MM.1S (cell line): ENCODE measurements around the gene ATP13A3.
"Not testable (repeated sequence)": the region's sequence is repeated elsewhere in the genome, so short reads cannot be mapped to it uniquely, and the experiment has no call there.

Experiments
- DNase-seq: peaks from one replicate; pipeline ENCODE4 v3.0.0-alpha.2; 2015
- H2AFZ ChIP-seq: fragments of 300-600 bp; sonication (generic); 2 replicates; pipeline ENCODE4 v1.6.0; 2016; ENCODE audit warnings: antibody characterized with exemption, low read length
- H3F3A ChIP-seq: fragments of 300-600 bp; sonication (generic); 2 replicates; pipeline ENCODE4 v1.6.1; 2016; ENCODE audit warnings: mild to moderate bottlenecking, antibody characterized with exemption, low read length, moderate library complexity, mixed read lengths; ENCODE audit not compliant: insufficient read depth
- H3K27ac ChIP-seq: fragments of 300-600 bp; sonication (generic); 2 replicates; pipeline ENCODE4 v1.5.1; 2016; ENCODE audit warnings: mild to moderate bottlenecking, low read length
- H3K27me3 ChIP-seq: fragments of 300-600 bp; sonication (generic); replicated peaks from 2 replicates; pipeline ENCODE4 v1.6.0; 2016; ENCODE audit warnings: low read length; ENCODE audit not compliant: insufficient read depth
- H3K36me3 ChIP-seq: fragments of 300-600 bp; sonication (generic); replicated peaks from 2 replicates; pipeline ENCODE4 v1.6.1; 2016; ENCODE audit warnings: mild to moderate bottlenecking, low read length, mixed read lengths; ENCODE audit not compliant: insufficient read depth
- H3K4me1 ChIP-seq: fragments of 300-600 bp; sonication (generic); 2 replicates; pipeline ENCODE4 v1.6.1; 2016; ENCODE audit warnings: low read length, mixed read lengths
- H3K4me2 ChIP-seq: fragments of 300-600 bp; sonication (generic); 2 replicates; pipeline ENCODE4 v1.6.0; 2016; ENCODE audit warnings: low read depth, low read length
- H3K4me3 ChIP-seq: fragments of 300-600 bp; sonication (generic); 2 replicates; pipeline ENCODE4 v1.5.1; 2016; ENCODE audit warnings: low read length, mixed read lengths
- H3K79me2 ChIP-seq: fragments of 300-600 bp; sonication (generic); 2 replicates; pipeline ENCODE4 v1.6.1; 2016; ENCODE audit warnings: mixed run types, low read length, mixed read lengths
- H3K9ac ChIP-seq: fragments of 300-600 bp; sonication (generic); 2 replicates; pipeline ENCODE4 v1.6.1; 2016; ENCODE audit warnings: low read length, mixed read lengths
- H3K9me2 ChIP-seq: fragments of 300-600 bp; sonication (generic); replicated peaks from 2 replicates; pipeline ENCODE4 v1.6.1; 2016; ENCODE audit warnings: mild to moderate bottlenecking, low read length, mixed read lengths; ENCODE audit not compliant: insufficient read depth
- H3K9me3 ChIP-seq: fragments of 300-600 bp; sonication (generic); replicated peaks from 2 replicates; pipeline ENCODE4 v1.6.1; 2016; ENCODE audit warnings: mild to moderate bottlenecking, low read length, mixed read lengths; ENCODE audit not compliant: insufficient read depth
- H4K20me1 ChIP-seq: fragments of 300-600 bp; sonication (generic); 2 replicates; pipeline ENCODE4 v1.6.1; 2016; ENCODE audit warnings: mild to moderate bottlenecking, low read length, moderate library complexity, mixed read lengths; ENCODE audit not compliant: insufficient read depth
- EZH2 ChIP-seq: fragments of 300-600 bp; sonication (generic); optimal IDR thresholded peaks from 2 replicates; pipeline ENCODE3; 2017; ENCODE audit warnings: low read depth, mild to moderate bottlenecking, antibody characterized with exemption, low read length, mixed read lengths
- EZH2phosphoT487 ChIP-seq: fragments of 300-600 bp; sonication (generic); IDR thresholded peaks from 2 replicates; pipeline ENCODE4 v1.6.1; 2018; ENCODE audit warnings: antibody characterized with exemption, low read length
- TF ChIP-seq, protein P1 (sequence below): fragments of 300-600 bp; sonication (generic); IDR thresholded peaks from 2 replicates; pipeline ENCODE4 v1.5.1; 2016; ENCODE audit warnings: antibody characterized with exemption, low read length, mixed read lengths

ATP13A3 gene

DNA sequence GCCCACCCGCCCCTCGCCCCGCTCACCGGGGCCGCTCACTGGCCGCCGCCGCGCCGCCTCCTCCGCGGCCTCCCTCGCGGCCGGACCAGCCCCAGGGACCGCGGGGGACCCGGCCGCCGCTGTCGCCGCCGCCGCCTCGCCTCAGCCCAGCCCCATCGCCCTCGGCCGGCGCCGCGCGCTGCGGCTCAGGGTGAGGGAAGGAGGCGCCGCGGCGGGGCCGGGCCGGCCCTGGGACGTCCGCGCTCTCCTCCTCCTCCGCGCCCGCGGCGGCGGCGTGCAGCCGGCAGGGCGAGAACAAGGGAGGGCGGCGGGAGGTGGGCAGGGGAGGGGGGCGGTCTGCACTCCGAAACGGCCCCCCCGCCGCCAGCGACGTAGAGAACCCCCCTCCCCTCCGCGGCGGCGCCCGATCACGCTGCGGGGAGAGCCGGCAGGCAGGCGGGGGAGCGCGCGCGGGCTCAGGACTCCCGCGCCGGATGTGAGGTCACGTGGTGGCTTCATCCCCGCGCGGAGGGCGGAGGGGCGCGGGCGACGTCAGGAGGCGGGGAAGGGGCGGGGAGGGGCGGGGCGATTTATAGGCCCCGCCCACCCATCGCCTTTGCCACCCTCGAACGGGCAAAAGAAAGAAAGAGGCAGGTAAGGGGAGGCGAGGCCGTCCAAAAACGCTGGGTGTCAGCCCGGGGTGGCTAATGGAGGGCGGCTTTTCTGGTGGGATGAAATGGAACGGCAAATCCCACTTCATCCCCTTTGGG lies at the start of gene ATP13A3:
TSS of gene ATP13A3 (minus strand) at position 463 of the 749 bp plus-strand sequence. CDS start 24,812 bp downstream, outside the sequence.
- TF ChIP-seq, protein P1, sequence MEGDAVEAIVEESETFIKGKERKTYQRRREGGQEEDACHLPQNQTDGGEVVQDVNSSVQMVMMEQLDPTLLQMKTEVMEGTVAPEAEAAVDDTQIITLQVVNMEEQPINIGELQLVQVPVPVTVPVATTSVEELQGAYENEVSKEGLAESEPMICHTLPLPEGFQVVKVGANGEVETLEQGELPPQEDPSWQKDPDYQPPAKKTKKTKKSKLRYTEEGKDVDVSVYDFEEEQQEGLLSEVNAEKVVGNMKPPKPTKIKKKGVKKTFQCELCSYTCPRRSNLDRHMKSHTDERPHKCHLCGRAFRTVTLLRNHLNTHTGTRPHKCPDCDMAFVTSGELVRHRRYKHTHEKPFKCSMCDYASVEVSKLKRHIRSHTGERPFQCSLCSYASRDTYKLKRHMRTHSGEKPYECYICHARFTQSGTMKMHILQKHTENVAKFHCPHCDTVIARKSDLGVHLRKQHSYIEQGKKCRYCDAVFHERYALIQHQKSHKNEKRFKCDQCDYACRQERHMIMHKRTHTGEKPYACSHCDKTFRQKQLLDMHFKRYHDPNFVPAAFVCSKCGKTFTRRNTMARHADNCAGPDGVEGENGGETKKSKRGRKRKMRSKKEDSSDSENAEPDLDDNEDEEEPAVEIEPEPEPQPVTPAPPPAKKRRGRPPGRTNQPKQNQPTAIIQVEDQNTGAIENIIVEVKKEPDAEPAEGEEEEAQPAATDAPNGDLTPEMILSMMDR: no peak
- TF ChIP-seq EZH2 (no peak), EZH2phosphoT487 (no peak)
- Histone ChIP-seq H3K79me2 (peaks cover 46% of the 10 kb centered on the region), H3K9ac (peak within 1 kb of the TSS; percentile 73), H3F3A (0 out of 2 replicates have a peak, but pooled peaks cover 3% of the 10 kb centered on the region), H3K4me3 (peak within 1 kb of the TSS; percentile 74), H3K27ac (peak within 1 kb of the TSS; percentile 49; the same call in 1 of the 2 replicates), H3K9me2 (no peaks in the 10 kb centered on the region), H3K4me1 (peaks cover 10% of the 10 kb centered on the region; the same call in 1 of the 2 replicates), H4K20me1 (no peaks in the 10 kb centered on the region), H2AFZ (peak within 1 kb of the TSS; percentile 93), H3K9me3 (no peaks in the 10 kb centered on the region), H3K4me2 (peak within 1 kb of the TSS; percentile 99), H3K27me3 (no peaks in the 10 kb centered on the region; the same call in 1 of the 2 replicates), H3K36me3 (peaks cover 6% of the 10 kb centered on the region; the same call in 1 of the 2 replicates)
- peak; percentile 97 for DNase-seq

DNA sequence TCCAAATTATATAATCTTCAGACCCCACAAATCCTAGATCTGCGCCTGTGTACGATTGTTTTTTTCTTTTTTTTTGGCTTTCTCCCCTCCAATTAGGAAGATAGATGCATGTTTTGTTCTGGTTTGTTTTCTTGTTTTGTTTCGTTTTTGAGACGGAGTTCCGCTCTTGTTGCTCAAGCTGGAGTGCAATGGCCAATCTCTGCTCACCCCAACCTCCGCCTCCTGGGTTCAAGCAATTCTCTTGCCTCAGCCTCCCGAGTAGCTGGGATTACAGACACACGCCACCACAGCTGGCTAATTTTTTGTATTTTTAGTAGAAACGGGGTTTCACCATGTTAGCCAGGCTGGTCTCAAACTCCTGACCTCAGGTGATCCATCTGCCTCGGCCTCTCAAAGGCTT lies 48.4 kb upstream of the ATP13A3 start:
- H3K79me2 ChIP-seq, H3K9me3 ChIP-seq, DNase-seq, H3K9ac ChIP-seq, H3K4me1 ChIP-seq, H3K27ac ChIP-seq, H3K4me3 ChIP-seq, H4K20me1 ChIP-seq, H3K4me2 ChIP-seq, H3F3A ChIP-seq, H3K9me2 ChIP-seq, H2AFZ ChIP-seq, H3K36me3 ChIP-seq, H3K27me3 ChIP-seq: not testable (repeated sequence)

DNA sequence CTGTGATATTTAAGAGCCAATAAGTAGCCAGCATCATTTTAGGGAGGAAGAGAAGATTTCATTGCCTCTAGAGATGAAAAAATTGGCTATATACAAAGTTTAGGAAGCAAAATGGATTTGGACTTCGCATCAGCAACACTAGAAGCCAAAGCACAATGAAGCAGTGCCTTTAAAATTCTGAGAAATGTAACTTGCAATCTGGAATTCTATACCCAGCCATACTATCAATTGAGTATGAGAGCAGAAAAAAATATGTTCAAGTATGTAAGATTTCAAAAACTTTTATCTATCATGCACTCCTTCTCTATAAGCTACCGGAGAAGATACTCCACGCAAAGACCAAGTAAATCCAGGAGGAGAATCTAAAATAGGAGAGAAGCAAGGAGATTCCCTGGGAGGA lies 47.4 kb upstream of the ATP13A3 start:
- DNase-seq: no peak
- H3K9me2 ChIP-seq: no peaks in the 10 kb centered on the region
- no peak for TF ChIP-seq EZH2
- TF ChIP-seq, protein P1: no peak
- TF ChIP-seq EZH2phosphoT487: no peak
- H3K27ac ChIP-seq: no peak overlapping the region
- no peak overlapping the region for H3K4me3 ChIP-seq
- H3F3A ChIP-seq: no peaks in the 10 kb centered on the region
- no peak overlapping the region for H2AFZ ChIP-seq
- no peak overlapping the region for H3K4me2 ChIP-seq
- no peaks in the 10 kb centered on the region for H3K9me3 ChIP-seq
- H4K20me1 ChIP-seq: no peaks in the 10 kb centered on the region
- no peaks in the 10 kb centered on the region for H3K4me1 ChIP-seq
- no peaks in the 10 kb centered on the region for H3K36me3 ChIP-seq
- H3K27me3 ChIP-seq: no peaks in the 10 kb centered on the region
- no peak overlapping the region for H3K9ac ChIP-seq
- H3K79me2 ChIP-seq: no peaks in the 10 kb centered on the region

DNA sequence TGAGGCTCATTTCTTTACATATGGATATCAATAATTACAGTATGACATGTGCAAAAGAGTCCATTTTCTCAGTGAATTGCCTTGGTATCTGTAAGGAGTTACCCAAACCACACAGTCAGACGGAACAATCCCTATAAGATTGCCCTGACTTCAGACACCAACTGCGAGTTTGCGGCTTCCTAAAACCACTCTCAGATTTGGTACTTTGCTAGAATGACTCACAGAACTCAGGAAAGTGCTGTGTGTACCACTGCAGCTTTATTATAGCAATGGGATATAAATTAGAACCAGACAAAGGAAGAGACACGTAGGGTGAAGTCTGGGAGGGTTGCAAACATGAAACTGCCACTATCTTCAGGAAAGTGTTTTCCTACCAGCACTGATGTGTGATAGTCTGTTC lies 45.8 kb upstream of the ATP13A3 start:
- Histone ChIP-seq H3K27me3 (no peaks in the 10 kb centered on the region), H3K4me2 (no peak overlapping the region), H3K4me3 (no peak overlapping the region), H3K9ac (no peak overlapping the region), H3K27ac (no peak overlapping the region), H3K9me2 (no peaks in the 10 kb centered on the region), H3K4me1 (no peaks in the 10 kb centered on the region), H3K36me3 (no peaks in the 10 kb centered on the region), H3K9me3 (no peaks in the 10 kb centered on the region), H2AFZ (no peak overlapping the region), H3K79me2 (no peaks in the 10 kb centered on the region), H4K20me1 (no peaks in the 10 kb centered on the region), H3F3A (no peaks in the 10 kb centered on the region)
- TF ChIP-seq, protein P1: no peak
- no peak for TF ChIP-seq EZH2
- no peak for TF ChIP-seq EZH2phosphoT487
- DNase-seq: no peak
